ENCODE measurements around the gene FBXO17. TPM values are rescaled to one million over a fixed set of nuclear protein-coding genes. Genes with fewer than 3 reads are reported as not detected.

Gene FBXO17
- total RNA-seq, 1 donor from 2014 or later: 24.1 TPM

DNA sequence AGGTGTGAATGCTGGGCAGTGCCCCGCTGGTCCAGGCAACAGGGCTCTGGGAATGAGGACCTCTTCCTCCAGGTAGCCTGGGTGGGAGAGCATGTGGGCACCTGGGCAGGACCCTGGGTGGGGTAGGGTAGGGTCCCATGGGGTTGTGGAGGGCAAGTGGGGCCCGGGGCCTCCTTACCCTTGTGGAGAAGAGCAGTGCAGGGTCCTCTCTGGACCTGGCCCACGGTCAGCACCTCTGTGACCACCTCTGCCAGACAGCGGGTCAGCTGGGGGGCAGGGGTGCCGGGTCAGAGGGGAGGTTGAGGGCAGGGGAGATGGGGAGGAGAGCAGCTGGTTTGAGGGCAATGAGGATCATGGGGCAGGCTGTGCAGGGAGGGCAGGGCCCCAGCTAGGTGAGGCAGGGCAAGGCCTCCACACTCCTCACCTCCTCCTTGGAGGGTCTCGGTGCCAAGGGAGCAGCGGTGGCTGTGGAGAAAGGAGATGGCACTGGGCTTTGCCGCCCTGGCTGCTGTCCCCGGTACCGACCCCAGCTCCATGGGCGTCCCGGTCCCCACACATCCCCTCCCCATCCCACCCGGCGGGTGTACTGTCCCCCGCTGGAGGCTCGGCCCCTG lies 64.0 kb downstream of the FBXO17 start:
- Mint-ChIP-seq H3K27me3 (peaks cover 3% of the 10 kb centered on the region), H3K9me3 (ENCODE audit: low read depth) (no peaks in the 10 kb centered on the region), H3K36me3 (ENCODE audit: insufficient read depth) (peaks cover 9% of the 10 kb centered on the region), H3K4me3 (ENCODE audit: low read depth) (no peak overlapping the region), H3K27ac (no peak overlapping the region), H3K4me1 (ENCODE audit: low read depth) (no peaks in the 10 kb centered on the region)
- no peak for DNase-seq (ENCODE audit: low spot score, unreplicated experiment)
- TF ChIP-seq, protein P1, sequence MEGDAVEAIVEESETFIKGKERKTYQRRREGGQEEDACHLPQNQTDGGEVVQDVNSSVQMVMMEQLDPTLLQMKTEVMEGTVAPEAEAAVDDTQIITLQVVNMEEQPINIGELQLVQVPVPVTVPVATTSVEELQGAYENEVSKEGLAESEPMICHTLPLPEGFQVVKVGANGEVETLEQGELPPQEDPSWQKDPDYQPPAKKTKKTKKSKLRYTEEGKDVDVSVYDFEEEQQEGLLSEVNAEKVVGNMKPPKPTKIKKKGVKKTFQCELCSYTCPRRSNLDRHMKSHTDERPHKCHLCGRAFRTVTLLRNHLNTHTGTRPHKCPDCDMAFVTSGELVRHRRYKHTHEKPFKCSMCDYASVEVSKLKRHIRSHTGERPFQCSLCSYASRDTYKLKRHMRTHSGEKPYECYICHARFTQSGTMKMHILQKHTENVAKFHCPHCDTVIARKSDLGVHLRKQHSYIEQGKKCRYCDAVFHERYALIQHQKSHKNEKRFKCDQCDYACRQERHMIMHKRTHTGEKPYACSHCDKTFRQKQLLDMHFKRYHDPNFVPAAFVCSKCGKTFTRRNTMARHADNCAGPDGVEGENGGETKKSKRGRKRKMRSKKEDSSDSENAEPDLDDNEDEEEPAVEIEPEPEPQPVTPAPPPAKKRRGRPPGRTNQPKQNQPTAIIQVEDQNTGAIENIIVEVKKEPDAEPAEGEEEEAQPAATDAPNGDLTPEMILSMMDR (IDR thresholded peaks at IDR 0.05; ENCODE audit: unreplicated experiment): no peak

DNA sequence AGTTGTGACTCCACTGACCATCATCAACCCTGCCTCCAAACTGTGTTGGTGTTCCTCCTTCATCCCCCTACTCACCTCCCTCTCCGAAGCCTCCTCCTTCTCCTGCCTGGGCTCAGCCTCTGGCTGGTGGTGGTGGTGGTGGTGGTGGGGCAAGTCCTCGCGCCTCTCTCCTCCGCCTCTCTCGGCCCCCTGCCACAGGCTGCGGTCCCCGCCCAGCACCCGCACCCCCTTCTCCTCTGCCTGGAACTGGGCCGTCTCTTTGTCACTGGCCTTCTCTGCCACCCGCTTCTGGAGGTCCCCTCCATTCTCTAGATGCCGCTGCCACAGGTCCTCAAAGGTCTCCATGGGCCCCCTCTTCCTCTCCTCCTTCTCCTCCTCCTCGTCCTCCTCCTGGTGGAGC lies 65.1 kb downstream of the FBXO17 start:
- H3K36me3 Mint-ChIP-seq (ENCODE audit: insufficient read depth): peaks cover 9% of the 10 kb centered on the region
- DNase-seq (ENCODE audit: low spot score, unreplicated experiment): no peak
- TF ChIP-seq, protein P1 (IDR thresholded peaks at IDR 0.05; ENCODE audit: unreplicated experiment): no peak
- no peaks in the 10 kb centered on the region for H3K4me1 Mint-ChIP-seq (ENCODE audit: low read depth)
- no peak overlapping the region for H3K4me3 Mint-ChIP-seq (ENCODE audit: low read depth)
- H3K27me3 Mint-ChIP-seq: peaks cover 3% of the 10 kb centered on the region
- H3K9me3 Mint-ChIP-seq (ENCODE audit: low read depth): no peaks in the 10 kb centered on the region
- H3K27ac Mint-ChIP-seq: no peak overlapping the region

DNA sequence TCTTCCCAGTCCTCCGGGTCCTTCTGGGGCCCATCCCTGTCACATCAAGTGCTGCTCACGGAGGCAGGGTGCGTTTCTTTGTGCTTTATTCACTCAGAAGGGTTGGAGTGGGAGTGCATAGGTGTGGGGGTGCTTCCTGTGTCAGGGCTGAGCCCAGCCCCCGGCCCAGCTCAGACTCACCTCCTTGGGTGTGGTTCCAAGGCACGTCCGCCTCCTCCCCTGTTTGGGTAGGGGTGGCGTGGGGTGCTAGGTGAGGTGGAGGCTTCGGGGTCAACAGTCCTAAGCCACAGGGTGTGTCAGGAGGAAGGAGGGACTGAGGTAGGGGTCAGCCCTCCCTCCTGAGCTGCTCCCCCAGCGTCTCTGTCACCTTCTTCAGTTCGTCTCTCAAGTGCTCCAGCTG lies 66.6 kb downstream of the FBXO17 start:
- Mint-ChIP-seq H3K27me3 (peaks cover 3% of the 10 kb centered on the region), H3K4me3 (ENCODE audit: low read depth) (no peak overlapping the region), H3K36me3 (ENCODE audit: insufficient read depth) (peaks cover 11% of the 10 kb centered on the region), H3K27ac (no peak overlapping the region), H3K4me1 (ENCODE audit: low read depth) (no peaks in the 10 kb centered on the region), H3K9me3 (ENCODE audit: low read depth) (no peaks in the 10 kb centered on the region)
- DNase-seq (ENCODE audit: low spot score, unreplicated experiment): no peak
- TF ChIP-seq, protein P1 (IDR thresholded peaks at IDR 0.05; ENCODE audit: unreplicated experiment): no peak

DNA sequence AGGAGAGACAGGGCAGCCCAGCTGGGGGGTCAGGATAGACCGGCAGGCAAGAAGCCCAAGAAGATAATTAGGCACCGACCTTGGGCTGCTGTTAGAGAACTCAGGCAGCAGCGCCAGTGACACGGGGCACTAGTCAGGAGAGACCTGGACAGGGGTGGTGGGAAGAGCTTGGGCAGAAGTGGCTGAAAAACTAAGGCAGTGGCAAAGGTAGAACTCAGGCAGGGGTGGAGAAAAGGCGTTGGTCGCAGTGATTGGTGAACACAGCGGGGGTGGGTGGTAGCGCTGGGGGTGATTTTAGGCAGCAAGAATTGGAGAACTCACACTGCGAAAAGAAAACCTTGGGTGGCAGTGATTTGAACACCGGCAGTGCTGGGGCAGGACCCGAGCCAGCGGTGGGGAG lies 67.9 kb downstream of the FBXO17 start:
- peaks cover 2% of the 10 kb centered on the region for H3K27me3 Mint-ChIP-seq
- H3K9me3 Mint-ChIP-seq (ENCODE audit: low read depth): no peaks in the 10 kb centered on the region
- H3K36me3 Mint-ChIP-seq (ENCODE audit: insufficient read depth): peaks cover 11% of the 10 kb centered on the region
- peak overlapping the region; percentile 70 for H3K27ac Mint-ChIP-seq
- H3K4me3 Mint-ChIP-seq (ENCODE audit: low read depth): no peak overlapping the region
- DNase-seq (ENCODE audit: low spot score, unreplicated experiment): no peak
- TF ChIP-seq, protein P1 (IDR thresholded peaks at IDR 0.05; ENCODE audit: unreplicated experiment): no peak
- H3K4me1 Mint-ChIP-seq (ENCODE audit: low read depth): no peaks in the 10 kb centered on the region

DNA sequence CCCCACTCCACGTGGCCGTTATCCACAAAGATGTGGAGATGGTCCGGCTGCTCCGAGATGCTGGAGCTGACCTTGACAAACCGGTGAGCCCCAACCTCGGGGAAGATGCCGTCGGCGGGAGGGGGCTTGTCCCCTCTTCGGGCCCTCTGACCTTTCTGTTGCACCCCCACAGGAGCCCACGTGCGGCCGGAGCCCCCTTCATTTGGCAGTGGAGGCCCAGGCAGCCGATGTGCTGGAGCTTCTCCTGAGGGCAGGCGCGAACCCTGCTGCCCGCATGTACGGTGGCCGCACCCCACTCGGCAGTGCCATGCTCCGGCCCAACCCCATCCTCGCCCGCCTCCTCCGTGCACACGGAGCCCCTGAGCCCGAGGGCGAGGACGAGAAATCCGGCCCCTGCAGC lies 68.3 kb downstream of the FBXO17 start:
- Mint-ChIP-seq H3K4me3 (ENCODE audit: low read depth) (no peak overlapping the region), H3K27ac (peak overlapping the region; percentile 70), H3K27me3 (no peaks in the 10 kb centered on the region), H3K9me3 (ENCODE audit: low read depth) (no peaks in the 10 kb centered on the region), H3K4me1 (ENCODE audit: low read depth) (no peaks in the 10 kb centered on the region), H3K36me3 (ENCODE audit: insufficient read depth) (peaks cover 11% of the 10 kb centered on the region)
- no peak for DNase-seq (ENCODE audit: low spot score, unreplicated experiment)
- TF ChIP-seq, protein P1 (IDR thresholded peaks at IDR 0.05; ENCODE audit: unreplicated experiment): no peak
